Measurements from ENCODE around the gene DYNLL1.
"Not testable (repeated sequence)": the region's sequence is repeated elsewhere in the genome, so short reads cannot be mapped to it uniquely, and the experiment has no call there.

Gene DYNLL1

GRCh38 chr12:120495731-120496412 lies at the start of gene DYNLL1:
Gene DYNLL1, plus strand, starts transcription at chr12:120496113. Its CDS starts 309 bp downstream, at chr12:120496422.
- DNase-seq = peak; percentile 97

DNA sequence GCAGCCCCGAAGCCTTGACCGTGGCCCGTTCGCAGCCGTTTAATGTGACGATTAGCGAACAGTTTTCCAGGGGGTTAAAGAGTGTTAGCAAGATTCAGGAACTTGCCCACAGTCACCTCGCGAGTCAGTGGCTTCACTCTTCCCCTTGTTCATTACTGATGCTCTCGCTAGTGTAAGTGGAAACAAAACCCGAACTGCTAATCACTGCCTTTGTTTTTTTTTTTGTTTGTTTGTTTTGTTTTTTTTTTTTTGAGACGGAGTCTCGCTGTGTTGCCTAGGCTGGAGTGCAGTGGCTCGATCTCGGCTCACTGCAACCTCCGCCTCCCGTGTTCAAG lies 49.1 kb upstream of the DYNLL1 start:
- not testable (repeated sequence) for DNase-seq

- DNase-seq = no peak
Observed at GRCh38 chr12:120447992-120448391, 47.9 kb upstream of the DYNLL1 start.

GRCh38 chr12:120452524-120452923 lies 43.4 kb upstream of the DYNLL1 start:
- DNase-seq = not testable (repeated sequence)

DNA sequence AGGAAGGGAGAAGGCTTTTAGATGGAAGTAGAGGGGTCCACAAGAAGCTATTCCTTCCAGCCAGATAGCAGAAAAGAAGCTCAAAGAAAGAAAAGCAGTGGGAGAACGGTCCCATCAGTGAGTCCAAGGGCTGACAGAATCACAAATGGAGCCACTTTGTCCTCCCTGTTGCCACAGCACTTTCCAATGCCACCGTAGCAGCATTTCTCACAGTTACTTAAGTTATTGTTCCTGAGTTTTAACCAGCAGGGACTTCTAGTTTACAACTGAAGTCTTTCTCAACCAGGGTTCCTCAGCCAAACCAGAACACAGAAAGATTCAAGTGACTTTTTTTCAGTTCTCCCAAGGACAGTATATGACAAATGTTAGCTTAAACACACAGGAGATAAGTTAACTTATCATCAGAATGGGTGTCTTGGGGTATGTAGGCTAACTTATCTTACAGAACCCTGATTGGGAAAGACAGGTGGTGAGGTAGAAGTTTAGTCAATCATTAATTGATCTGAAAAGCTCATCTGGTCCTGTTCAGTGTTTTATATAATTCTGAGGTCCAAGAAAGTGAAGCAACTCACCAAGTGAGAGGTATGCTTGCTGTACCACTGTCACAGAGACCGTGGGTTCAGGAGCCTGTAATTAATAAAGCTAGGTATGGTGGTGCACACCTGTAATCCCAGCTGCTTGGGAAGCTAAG lies 42.7 kb upstream of the DYNLL1 start:
- no peak for DNase-seq

GRCh38 chr12:120453977-120454376 lies 41.9 kb upstream of the DYNLL1 start:
- DNase-seq = peak; percentile 69

- no peak for DNase-seq
Observed at GRCh38 chr12:120455302-120455701, 40.6 kb upstream of the DYNLL1 start.

DNA sequence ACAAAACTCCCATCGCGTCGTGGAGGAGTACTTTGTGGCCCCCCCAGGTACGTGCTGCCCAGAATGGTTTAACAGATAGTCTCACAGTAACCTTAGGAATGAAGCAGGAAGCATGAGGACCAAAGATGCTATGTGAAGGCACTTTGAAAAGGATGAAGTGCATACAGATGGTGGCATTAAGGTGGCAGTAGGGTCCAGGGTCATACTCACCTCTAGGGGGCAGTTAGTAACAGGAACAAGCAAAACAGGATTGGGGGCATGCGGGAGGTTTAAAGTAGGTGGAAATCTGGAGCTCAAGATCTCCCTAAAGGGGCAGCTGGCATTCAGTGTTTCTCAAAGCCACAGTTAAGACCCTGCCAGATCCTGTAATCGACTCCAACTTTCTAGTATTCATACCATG lies 38.8 kb upstream of the DYNLL1 start:
- DNase-seq = peak; percentile 46

GRCh38 chr12:120460157-120460556 lies 35.8 kb upstream of the DYNLL1 start:
- no peak for DNase-seq

DNA sequence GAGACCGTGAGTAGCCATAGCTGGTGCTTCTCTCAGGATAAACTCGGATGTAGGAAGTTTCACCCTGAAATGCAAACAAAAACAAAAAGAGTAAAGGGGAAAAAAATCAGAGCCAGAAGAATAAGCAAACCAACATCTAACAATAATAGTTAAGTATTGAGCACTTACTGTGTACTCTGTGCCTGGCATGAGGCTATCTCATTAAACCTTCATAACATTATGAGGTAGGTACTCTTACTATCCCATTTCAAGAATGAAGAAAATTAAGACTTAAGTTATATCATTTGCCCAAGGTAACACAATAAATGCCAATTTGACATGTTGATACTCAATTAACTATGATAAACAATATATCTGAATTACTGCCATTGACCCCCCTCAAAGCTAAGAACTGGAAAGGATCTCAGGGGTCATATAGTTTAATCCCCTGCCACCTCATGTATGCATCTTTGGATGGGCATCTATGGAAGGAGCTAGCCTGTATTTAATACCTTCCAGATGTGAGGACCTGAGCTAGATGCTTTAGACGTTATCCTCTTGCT lies 33.7 kb upstream of the DYNLL1 start:
- DNase-seq = no peak

- no peak for DNase-seq
Observed at GRCh38 chr12:120463712-120464111, 32.2 kb upstream of the DYNLL1 start.

- DNase-seq = no peak
Observed at GRCh38 chr12:120465756-120466155, 30.2 kb upstream of the DYNLL1 start.

GRCh38 chr12:120466560-120467315 lies 29.2 kb upstream of the DYNLL1 start:
- DNase-seq = peak; percentile 73

DNA sequence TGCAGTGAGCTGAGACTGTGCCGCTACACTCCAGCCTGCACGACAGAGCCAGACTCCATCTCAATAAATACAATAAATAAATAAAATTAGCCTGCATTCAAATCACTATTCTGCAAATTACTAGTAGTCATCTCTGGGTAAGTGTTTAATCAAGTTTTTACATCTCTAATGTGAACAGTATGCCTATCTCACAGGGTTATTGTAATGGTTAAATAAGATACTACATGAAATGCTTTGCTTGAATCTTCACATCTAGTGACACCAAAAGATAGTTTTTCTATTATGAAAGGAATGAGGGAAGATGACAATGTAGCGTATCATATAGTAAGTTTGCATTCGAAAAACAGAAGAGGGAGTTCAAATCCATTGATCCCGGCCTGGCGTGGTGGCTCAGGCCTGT lies 28.5 kb upstream of the DYNLL1 start:
- no peak for DNase-seq

- peak; percentile 46 for DNase-seq
Observed at GRCh38 chr12:120468325-120468820, 27.5 kb upstream of the DYNLL1 start.

- DNase-seq = no peak
Observed at GRCh38 chr12:120468821-120469449, 27.0 kb upstream of the DYNLL1 start.

GRCh38 chr12:120469450-120470149 lies 26.3 kb upstream of the DYNLL1 start, which contains the start of gene SRSF9:
Gene SRSF9, minus strand, starts transcription at chr12:120469748. Its CDS starts 139 bp downstream, at chr12:120469609.
- peak; percentile 97 for DNase-seq

- DNase-seq = no peak
Observed at GRCh38 chr12:120470150-120470784, 25.6 kb upstream of the DYNLL1 start.

GRCh38 chr12:120472521-120472920 lies 23.4 kb upstream of the DYNLL1 start:
- DNase-seq = no peak

DNA sequence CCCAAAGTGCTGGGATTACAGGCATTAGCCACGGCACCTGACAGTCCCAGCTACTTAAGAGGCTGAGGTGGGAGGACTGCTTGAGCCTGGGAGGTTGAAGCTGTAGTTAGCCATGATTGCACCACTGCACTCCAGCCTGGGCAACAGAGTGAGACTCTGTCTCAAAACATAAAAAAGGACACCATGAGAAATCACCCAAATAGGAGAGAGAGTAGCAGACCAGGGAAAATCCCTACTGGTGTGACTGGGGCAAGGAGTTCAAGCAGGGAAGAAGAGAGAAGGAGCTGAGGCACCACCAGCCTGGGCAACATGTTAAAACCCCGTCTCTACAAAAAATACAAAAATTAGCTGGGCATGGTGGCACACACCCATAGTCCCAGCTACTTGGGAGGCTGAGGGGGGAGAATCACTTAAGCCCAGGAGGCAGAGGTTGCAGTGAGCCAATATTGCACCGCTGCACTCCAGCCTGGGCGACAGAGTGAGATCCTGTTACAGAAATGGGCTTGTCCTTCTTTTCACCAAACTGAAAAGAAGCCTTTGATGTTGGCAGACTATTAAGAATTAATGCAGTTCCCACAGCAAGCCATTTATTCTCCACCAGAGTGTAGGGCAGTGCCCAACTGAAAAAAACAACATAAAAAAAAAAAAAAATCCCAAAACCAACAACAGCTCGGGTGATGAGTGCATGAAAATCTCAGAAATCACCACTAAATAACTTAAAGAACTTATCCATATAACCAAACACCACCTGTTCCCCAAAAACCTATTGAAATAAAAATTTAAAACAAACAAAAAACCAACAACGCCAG lies 21.9 kb upstream of the DYNLL1 start:
- no peak for DNase-seq

DNA sequence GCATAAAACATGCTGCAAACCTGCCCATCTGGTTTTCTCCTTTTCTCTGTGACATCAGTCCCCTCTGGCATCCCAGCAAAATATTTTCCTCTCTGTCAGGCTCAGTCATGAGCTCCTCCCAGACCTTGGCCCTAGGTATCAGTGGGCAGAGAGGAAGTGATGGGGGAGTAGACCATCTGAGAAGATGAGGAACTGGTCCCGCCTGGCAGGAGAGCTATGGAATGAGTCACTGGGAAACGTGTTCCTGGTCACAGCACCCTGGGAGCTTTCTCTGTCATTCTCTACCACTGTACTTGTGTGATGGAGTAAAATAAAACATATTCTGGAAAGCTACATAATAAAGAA lies 21.3 kb upstream of the DYNLL1 start:
- peak; percentile 44 for DNase-seq
